GM19463 (cell line): ENCODE data around the gene SLC7A5.

ENCODE experiments used
- ATAC-seq: cut with Tn5 transposase; IDR thresholded peaks from one replicate; pipeline ENCODE4 v1.9.1; 2021; ENCODE audit warnings: mild to moderate bottlenecking, moderate library complexity; ENCODE audit not compliant: unreplicated experiment

The SLC7A5 gene

DNA sequence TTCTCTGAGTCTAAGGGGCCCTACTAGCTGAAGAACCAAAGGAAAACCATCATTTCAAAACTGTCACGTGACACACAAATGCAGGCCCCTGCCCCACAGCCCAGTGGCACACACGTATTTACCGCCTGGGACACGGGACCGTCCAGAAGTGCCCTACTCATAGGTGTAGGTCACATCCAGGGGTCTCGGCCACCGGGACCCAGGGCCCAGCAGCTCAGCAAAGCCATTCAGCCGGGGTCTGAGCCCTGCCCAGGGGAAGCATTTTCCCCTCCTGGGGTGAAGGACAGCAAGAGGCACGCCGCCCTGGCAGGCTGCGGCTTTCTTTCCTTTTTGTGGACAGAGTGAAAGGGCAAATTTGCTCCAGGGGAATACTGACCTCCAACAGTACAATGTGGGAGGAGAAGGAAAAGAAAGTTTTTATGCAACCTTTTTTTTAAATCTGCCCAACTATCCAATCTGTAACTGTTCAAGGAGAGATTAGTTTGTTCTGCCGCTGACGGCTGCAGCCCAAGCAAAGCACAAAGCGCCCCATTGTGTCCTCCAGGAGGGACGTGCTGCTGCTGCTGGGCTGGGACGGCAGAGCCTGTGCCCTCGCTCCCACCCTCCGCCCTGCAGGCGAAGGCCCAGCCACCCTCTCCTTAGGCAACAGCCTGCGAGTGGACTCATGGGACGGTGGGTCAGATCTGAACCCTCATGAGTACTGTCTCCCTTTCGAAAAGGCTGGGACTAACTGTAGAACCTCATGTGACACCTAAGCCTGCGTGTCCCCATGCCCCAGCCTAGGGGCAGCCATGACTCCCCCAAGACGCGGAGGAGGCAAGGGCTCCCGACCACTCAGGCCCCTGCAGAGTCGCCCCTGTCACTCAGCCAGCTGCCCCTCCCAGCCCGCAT lies 21.3 kb downstream of the SLC7A5 start:
- no peak for ATAC-seq

DNA sequence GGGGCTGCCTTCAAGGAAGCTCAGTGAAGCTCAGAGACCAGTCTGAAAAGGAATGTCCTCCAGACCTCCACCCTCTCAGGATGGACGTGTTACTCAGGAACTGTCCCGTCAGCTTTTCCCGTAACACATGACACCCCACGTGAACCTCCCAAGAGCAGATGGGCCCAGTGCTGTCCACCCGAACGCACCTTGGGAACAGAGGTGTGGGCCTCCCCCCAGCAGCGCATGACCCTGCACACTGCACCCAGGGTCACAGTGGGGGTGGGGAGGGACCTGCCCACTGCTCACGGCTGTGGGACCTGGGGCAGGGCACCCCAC lies 21.9 kb downstream of the SLC7A5 start:
- ATAC-seq: no peak

DNA sequence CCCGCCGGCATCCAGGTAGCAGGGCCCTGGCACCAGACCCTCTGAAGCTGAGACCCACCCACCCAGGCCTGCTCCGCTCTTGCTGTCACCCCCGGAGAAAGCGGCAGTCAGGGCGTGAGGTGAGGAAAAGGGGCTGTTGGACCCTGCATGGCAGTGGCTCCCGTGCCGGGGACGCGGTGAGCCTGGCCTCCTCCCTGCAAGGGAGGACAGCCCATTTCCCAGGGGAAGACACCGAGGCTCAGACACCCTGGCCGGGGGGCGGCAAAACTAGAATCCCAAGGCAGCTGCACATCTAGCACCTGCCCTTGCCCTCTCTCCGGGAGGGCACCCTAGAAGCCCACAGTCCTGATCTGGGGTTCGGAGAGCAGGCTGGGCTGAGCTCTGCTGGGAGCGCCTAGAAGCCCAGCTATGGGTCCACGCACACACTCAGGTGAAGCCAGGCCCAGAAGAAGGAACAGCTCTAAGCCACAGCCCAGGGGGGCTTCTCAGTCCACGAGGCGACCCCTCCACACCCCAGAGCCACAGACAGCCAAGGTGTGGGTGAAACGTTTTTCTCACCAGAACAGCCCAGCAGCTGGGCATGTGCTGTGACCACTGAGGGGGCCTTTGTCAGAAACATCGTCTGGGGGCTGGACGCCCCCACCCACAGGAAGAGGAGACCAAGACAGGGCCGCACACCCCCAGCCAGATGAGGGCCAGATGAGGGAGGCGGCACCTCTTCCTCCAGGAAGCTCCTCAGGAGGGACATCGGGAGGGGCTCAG lies 22.4 kb downstream of the SLC7A5 start:
- no peak for ATAC-seq

DNA sequence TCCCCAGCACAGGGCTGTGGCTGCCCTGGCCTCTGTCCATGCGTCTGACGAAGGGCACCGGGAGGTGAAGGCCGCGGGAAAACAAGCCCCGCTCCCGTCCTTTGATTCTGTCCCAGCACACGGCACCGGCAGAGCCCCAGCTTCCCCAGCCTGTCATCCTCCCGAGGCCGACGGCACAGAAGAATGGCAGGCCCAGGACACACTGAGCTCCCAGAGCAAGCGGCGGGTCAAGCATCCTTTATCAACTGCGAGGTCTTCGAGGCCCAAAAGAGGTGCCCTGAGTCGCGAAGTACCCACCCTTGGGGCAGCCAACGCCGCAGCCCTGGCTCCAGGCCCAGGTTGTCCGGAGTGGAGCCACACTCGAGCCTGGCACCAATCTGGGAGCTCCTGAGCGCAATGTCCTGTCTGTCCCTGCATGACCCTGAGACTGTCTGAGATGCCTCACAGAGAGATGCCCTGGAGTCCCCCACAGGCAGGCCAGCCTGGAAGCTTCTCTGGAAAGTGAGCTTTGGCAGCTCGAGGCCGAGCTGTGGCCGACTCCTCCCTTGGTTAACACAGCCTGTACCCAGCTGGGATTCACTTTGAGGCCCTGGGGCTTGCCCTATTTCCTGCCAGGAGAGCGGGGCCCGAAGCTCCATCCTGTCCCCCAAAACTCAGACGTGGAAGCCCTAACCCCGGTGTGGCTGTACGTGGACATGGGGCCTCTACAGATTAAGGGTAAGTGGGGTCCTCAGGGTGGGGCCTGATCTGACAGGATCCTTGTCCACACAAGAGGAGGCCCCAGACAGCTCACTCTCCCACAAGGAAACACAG lies 23.3 kb downstream of the SLC7A5 start:
- no peak for ATAC-seq

DNA sequence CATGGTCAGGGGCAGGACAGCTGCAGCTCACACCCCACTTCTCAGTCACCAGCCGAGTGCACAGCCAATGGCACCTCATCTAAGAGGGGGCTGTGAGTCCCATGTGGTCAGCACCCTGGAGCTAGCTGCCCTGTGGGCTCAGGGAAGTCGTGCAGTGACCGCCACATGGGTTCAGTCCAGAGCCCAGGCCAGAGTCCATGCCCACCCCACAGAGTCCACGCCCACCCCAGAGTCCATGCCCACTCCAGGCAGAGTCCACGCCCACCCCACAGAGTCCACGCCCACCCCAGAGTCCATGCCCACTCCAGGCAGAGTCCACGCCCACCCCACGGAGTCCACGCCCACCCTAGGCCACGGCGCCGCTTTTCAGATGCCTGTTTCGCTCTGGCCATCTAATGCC lies 24.1 kb downstream of the SLC7A5 start:
- ATAC-seq: no peak

DNA sequence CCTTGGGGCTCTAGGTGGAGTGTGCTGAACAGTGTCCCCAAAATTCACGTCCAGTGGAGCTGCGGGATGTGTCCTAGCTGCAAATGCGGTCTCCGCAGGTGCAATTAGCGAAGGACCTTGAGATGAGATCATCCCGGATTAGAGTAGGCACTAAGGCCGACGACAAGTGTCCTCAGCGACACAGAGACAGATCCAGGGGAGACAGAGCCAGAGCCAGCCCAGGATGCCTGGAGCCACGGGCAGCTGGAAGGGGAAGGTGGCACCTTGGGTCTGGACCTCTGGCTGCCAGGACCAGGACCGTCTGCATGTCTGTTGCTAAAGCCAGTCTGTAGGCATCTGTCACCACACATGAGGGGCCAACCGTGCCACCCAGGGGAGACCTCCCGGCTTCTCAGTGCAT lies 24.5 kb downstream of the SLC7A5 start:
- ATAC-seq: no peak

DNA sequence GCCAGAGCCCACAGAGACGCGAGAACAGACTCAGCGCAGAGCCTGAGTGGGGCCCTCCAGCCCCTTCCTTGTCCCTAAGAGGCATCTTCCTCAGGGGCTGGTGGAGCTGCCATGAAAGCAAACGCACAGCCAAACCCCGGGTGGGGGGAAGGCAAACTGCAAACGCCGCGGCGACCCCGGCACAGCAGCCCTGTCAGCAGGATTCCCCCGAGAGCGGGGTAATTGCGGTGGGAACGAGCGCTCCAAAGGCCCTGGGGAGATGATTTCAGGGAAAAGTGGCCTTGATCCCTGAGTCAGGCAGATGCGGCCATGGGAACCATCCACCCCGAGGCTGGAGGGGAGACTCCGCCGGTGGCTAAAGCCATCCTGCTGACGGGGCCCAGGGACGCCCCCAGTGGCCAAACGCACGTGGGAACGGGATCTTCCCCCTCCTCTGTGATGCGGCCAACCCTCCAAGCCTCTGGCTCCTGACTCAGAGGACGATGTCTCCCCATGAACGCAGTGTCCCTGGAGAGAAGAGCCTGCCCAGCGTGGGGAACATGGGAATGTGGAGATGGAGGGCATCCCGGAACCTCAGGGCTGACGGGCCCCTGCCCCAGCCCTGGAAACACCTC lies 25.1 kb downstream of the SLC7A5 start:
- ATAC-seq: no peak

DNA sequence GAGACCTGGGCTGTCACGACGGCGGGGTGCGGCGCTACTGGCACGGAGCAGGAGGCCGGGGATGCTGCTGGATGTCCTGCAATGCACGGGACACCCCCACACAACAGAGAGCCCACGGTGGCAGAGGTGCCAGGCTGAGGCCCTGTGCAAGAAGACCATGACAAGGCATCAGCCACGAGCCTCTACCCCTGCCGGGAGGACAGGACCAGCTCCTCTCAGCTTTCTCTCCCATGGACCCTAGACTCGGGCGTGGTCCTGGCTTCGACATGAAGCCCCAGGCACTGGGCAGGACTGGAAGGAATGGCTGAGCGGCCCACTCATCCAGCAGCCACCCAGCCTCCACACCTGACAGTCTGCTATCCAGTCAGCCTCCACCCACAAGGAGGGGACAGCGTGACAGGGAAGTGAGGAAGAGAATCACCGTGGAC lies 25.6 kb downstream of the SLC7A5 start:
- no peak for ATAC-seq

DNA sequence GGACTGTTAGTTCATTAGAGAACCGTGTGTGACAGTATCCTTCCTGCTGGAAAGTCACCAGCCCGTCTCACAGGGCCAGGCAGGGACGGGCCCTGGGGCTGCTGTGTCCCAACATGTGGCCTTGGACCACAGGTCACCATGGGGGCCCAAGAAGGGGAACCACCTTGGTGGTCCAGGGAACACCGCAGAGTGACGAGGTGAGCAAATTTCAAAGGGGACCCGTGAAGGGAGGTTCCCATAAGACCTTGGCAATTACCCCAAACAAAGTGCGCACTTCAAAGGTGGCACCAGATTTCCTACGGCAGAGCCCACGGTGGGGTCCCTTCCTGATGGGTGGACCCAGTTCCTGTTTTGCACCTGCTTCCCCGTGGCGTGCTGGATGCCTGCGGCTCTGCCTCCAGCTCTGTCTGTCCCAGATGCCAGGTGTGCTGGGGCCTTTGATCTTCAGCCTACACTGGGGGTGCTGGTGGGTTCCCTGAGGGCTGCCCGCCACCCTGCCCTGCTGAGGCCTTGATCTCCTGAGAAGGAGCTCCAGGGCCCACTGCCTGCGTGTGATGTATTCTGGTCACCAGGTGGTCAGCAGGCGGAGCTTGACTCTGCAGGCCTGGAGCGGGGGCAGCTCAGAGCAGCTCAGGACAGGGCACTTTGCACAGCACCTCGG lies 27.0 kb downstream of the SLC7A5 start:
- ATAC-seq: no peak

DNA sequence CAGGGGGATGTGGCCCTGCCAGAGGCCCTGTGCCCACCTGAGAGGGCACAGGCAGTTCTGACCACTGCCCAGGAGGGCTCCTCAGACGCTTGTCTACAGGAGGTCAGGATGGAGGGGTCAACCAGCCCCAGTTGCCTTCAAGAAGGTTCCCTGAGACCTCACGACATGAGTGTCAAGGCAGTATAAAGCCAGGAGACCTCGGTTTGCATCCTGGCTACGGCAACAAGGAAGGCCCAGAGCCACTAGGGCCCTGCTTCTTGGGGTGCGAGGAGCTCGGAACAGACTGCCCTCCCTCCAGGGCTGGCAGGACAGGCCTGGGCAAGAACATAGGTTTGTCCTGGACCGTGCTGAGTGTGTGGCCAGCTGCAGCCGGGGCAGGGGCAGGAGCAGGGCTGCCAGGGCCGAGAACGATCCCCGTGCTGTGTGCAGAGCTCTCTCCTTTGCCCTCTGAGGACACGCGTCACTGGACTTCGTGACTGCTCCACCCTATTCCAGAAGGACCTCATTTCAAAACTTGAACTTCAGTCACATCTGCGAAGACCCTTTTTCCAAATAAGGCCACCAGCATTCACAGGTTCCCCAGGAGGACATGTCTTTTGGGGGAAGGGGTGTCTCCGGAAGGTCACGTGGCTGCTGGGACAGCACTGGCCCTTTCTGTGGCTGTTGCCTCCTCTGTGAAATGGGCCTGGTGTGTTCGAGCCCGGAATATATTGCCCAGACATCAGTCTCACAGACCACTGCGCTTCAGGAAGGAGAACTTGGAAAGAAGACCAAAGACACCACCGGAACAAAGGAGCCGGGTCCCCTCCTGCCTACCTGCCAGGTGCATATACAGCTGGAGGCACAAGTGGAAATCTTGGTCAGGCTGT lies 27.7 kb downstream of the SLC7A5 start:
- no peak for ATAC-seq

DNA sequence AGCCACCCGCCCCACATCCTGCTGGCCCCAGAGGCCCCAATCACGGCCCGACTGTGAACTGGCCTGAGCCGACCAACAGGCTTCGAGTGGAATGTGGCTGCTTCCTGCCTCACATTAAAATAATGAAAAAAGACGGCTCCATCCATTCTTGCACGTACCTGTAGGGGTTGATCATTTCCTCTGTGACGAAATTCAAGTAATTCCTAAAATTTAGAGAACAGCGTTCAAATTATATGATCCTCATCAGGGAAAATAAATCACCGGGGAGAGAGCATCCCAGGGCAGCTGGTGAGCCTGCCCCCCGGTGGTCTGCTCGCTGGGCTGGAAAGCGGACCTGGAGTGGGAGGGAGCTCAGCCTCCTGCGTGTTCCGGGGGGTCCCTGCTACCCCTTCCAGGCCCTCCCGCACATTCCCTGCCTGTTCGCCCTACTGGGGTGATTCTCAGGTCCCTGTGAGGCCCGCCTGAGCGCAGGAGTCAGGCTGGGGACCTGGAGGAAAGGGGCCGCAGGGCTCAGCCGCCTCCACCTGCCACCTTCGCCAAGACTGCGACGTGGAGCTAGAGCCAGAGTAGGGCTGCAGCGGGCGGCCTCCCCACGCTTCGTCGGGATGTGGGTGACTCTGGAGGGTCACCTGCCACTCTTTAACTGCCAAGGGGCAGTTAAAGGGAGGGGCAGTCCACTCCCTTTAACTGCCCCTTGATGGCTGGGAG lies 28.9 kb downstream of the SLC7A5 start:
- no peak for ATAC-seq

DNA sequence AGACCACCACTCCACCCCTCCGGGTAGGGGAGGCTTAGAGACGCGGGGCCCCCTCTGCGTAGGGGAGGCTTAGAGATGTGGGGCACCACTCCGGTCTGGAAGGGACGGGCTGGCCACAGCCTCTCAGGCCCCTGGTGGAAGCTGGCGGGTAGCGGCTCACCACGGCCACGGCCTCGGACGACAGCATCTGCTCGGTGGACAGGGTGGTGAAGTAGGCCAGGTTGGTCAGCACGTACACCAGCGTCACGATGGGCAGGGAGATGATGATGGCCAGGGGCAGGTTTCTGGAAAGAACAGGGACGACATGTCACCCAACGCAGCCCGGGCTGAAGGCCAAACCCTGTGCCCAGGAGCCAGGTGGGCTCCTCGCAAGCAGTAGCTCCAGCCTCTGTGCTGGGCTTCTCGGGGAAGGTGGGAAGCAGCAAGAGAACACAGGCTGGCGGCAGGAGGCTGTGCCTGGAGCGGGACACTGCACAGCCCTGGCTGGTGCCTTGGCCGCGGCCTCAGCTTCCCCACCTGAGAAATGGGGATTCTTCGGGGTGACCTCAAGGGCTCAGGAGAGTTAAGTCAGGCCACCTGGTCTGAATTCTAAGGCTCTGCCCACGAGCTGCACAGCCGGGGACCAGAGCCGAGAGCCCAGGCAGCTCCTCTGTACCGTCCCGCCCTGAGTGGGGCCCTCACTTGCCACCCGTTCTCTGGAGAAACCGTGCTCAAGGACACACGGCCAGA lies 29.6 kb downstream of the SLC7A5 start:
- no peak for ATAC-seq

DNA sequence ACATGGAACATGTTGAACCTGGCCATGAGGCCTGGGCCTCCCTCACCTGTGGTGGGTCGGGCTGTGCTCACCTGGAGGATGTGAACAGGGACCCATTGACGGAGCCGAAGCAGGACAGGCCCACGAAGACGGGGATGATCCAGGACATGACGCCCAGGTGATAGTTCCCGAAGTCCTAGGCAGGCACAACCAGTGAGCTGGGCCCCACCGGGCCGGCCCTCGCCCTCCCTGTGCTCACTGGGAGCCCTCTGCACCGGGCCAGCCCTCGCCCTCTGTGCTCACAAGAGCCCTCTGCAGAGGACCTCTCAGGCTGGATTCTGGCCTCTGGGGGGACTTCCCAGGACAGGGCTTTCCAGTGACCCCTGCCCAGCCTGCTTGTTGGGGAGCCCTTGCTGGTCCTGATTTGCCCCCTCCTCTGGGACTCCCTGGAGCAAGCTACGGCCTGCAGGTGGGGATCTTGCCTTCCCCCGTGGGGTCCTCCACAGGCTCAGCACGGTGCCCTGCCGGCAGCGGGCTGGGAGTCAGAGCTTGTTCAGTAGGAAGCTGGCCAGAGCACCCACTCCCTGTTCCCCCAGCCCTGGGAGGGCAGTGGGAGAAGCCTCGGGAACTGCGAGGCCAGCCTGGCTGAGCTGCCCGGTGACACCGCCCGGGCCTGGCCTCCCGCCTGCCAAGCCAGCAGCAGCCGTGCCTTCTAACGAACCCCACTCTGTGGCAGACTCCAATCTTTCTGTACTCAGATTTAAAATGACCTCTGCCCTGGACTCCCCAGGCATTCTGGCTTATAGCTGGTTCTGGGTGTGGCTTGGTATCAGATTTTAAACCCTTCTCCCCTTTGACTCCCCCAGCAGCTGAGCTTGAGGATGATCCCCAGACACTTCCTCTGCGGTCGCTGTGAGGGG lies 30.4 kb downstream of the SLC7A5 start:
- ATAC-seq: no peak

DNA sequence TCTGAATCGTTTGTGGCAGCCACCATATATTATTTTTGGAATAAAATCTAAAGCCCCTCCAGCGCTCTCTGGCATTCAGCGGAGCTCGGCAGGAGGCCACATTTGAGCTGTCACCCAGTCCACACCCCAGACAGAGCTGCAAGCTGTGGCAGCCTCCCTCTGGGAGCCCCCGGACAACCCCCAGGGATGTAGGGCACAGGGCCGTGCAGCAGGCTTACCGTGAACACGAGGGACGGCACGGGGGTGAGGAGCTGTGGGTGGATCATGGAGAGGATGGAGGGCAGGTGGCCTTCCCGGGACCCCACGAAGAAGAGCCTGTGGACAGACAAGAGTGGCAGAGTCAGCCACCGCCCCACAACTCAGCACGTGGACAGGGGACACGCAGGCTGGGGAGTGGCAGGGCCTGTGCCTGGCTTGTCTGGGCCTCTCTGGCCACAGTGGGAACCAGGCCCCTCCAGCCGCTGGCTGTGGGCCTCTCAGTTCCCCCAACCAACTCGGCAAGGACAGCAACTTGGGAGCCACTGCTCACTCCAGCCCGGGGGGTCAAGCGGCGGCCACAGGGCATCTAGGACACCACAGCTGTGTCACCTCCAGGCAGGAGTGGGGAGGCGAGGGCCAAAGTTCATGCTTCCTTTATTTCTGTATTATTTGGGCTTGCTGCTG lies 31.5 kb downstream of the SLC7A5 start:
- ATAC-seq: no peak

DNA sequence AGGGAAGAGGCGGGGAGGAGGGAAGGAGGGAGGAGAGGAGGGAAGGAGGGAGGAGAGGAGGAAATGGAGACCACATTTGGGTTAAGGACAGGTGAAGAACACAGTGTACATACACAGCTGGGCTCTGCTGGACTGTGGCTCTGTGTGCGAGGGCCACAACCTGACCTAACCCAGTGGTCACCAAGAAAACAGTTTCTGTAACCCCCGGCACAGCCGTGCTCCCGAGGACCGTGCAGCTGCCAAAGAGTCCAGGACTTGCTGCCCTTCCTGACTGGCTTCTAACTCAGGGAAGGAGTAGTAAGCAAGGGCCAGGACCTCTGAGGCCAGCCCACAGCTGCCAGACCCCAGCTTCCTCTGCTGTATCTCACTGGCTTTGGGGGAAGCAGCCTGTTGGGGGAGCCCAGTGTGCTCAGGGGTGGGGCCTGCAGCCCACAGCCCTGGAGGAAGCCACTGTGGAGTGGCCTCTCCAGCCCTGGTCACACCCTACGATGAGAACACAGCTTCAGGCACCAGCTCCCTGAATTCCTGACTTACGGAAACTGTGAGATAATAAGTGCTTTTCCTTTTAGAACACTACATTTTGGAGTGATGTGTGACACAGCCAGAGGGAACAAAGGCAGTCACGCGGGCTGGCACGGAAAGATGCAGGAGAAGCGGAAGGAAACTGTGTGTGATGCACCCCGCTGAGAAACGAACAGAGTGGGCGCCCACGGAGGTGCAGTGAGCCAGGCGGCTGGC lies 32.3 kb downstream of the SLC7A5 start:
- no peak for ATAC-seq

DNA sequence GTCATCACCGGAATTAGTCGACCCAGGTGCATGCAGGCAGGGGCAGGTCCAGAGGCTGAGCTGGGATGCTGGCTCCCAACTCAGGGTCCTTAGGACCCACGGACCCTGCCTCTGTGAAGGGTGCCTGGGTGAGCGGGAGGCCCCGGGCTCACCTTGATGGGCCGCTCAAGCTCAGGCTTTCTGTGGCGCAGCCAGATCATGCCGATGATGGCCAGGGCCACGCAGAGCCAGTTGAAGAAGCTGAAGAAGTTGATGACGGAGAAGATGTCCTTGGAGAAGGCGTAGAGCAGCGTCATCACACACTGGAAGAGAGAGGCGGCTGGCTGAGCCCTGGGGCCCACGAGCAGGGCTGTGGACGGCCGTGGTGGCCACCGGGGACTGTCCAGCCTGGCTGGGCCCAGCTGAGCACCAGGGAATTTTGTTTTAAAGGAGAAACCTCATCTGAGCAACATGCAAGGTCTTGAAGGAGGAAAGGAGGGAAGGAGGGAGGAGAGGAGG lies 32.9 kb downstream of the SLC7A5 start:
- no peak for ATAC-seq
